ENCODE results near the gene CDK18. TPM values are rescaled to one million over a fixed set of nuclear protein-coding genes. Genes with fewer than 3 reads are reported as not detected.
A peak's percentile ranks its signal among the peaks of the same experiment; 100 is the strongest.

CDK18 gene
- total and polyA plus RNA-seq, 4 donors, result 9.7 to 21.0 (median 15.0) TPM

GRCh38 chr1:205576011-205576410, 71.5 kb downstream of the CDK18 start:
- TF ChIP-seq, protein P1, sequence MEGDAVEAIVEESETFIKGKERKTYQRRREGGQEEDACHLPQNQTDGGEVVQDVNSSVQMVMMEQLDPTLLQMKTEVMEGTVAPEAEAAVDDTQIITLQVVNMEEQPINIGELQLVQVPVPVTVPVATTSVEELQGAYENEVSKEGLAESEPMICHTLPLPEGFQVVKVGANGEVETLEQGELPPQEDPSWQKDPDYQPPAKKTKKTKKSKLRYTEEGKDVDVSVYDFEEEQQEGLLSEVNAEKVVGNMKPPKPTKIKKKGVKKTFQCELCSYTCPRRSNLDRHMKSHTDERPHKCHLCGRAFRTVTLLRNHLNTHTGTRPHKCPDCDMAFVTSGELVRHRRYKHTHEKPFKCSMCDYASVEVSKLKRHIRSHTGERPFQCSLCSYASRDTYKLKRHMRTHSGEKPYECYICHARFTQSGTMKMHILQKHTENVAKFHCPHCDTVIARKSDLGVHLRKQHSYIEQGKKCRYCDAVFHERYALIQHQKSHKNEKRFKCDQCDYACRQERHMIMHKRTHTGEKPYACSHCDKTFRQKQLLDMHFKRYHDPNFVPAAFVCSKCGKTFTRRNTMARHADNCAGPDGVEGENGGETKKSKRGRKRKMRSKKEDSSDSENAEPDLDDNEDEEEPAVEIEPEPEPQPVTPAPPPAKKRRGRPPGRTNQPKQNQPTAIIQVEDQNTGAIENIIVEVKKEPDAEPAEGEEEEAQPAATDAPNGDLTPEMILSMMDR (IDR thresholded peaks at IDR 0.05; ENCODE audit: control extremely low read depth, extremely low read depth), result no peak
- peaks cover 0 to 10% (median 0%) of the 10 kb centered on the region in 5 donors for H3K4me1 ChIP-seq (ENCODE audit: control insufficient read depth in 5 of 5, insufficient read depth in 5 of 5, low read length in 5 of 5)
- DNase-seq, result no peak
- H3K4me3 ChIP-seq, result no peak overlapping the region
- H3K9me3 ChIP-seq (ENCODE audit: control insufficient read depth in 4 of 4, insufficient read depth in 3 of 4, low read length in 3 of 4), result no peaks in the 10 kb centered on the region
- no peak for ATAC-seq (ENCODE audit: insufficient read depth, low FRiP score)
- H3K9ac ChIP-seq (ENCODE audit: insufficient read depth in 1 of 2, low read length in 2 of 2), result no peak overlapping the region
- H3K36me3 ChIP-seq (ENCODE audit: control insufficient read depth in 4 of 4, insufficient read depth in 4 of 4, low read length in 4 of 4), result no peaks in the 10 kb centered on the region
- no peak overlapping the region for H3K27ac ChIP-seq (ENCODE audit: low read depth in 1 of 2, low read length in 1 of 2)
- peaks cover 0 to 21% (median 17%) of the 10 kb centered on the region in 3 donors for H3K27me3 ChIP-seq (ENCODE audit: control insufficient read depth in 3 of 3, insufficient read depth in 3 of 3, low read length in 2 of 3)
- 75 to 79% methylated on average over 3 of the region's 3 CpGs for WGBS, 2 donors

DNA sequence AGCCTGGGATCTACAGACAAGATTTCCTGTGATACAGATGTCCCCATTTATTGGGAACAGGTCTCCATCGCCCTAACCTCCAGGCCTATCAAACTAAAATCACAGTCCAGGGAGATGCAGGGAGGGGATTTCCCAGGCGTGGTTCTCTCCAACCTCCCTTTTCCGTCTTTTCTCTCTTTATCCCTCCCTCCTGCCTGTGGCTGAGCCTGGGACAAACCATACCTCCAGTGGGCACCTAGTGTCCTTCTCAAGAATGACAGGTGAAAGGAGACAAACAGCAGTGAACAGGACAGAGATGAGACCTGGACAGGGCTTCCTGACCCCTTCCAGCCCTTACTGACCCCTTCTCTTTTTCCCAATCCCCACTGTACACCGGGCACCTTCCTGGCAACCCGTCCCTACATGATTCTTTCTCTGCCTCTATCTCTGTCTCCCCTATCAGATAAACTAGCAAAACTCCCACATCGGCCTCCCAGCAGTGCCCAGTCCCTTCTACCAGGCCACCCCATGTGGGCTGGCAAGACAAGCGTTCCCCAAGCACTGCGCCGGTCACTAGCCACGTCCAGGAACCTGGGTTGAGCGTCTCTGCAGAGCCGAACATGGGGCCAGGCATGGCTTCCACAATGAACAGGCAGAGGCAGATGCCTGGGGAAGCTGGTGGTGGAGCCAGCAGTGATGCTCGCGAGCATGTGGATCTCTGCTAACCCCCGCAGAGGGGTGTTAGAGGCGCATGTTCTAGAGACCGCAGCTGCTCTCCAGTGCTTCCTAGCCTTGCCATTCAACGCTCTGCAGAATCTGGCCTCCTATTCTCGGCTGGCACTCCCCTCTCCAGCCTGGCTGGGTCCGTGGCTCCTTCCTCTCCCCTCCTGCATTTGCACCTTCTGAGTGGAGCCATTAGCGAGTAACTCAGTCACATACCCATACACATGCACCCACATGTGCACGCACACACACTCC, 72.6 kb downstream of the CDK18 start:
- Histone ChIP-seq H3K36me3 (ENCODE audit: control insufficient read depth in 4 of 4, insufficient read depth in 4 of 4, low read length in 4 of 4) (no peaks in the 10 kb centered on the region), H3K4me1 (ENCODE audit: control insufficient read depth in 5 of 5, insufficient read depth in 5 of 5, low read length in 5 of 5) (peaks cover 0 to 12% (median 0%) of the 10 kb centered on the region in 5 donors), H3K27me3 (ENCODE audit: control insufficient read depth in 3 of 3, insufficient read depth in 3 of 3, low read length in 2 of 3) (peaks cover 0 to 11% (median 8%) of the 10 kb centered on the region in 3 donors), H3K9me3 (ENCODE audit: control insufficient read depth in 4 of 4, insufficient read depth in 3 of 4, low read length in 3 of 4) (no peaks in the 10 kb centered on the region), H3K9ac (ENCODE audit: insufficient read depth in 1 of 2, low read length in 2 of 2) (no peak overlapping the region), H3K4me3 (no peak overlapping the region), H3K27ac (ENCODE audit: low read depth in 1 of 2, low read length in 1 of 2) (no peak overlapping the region)
- TF ChIP-seq, protein P1 (IDR thresholded peaks at IDR 0.05; ENCODE audit: control extremely low read depth, extremely low read depth), result no peak
- ATAC-seq (ENCODE audit: insufficient read depth, low FRiP score) (no peak), DNase-seq (no peak)
- WGBS, 2 donors, result 81 to 88% methylated on average over 22 of the region's 22 CpGs

- H3K36me3 ChIP-seq (ENCODE audit: control insufficient read depth in 4 of 4, insufficient read depth in 4 of 4, low read length in 4 of 4), result no peaks in the 10 kb centered on the region
- H3K9ac ChIP-seq (ENCODE audit: insufficient read depth in 1 of 2, low read length in 2 of 2), result no peak overlapping the region
- no peaks in the 10 kb centered on the region for H3K9me3 ChIP-seq (ENCODE audit: control insufficient read depth in 4 of 4, insufficient read depth in 3 of 4, low read length in 3 of 4)
- H3K4me3 ChIP-seq, result no peak overlapping the region
- peak overlapping the region in 1 of 2 donors; percentile 18 for H3K27ac ChIP-seq (ENCODE audit: low read depth in 1 of 2, low read length in 1 of 2)
- DNase-seq (no peak), ATAC-seq (ENCODE audit: insufficient read depth, low FRiP score) (no peak)
- H3K27me3 ChIP-seq (ENCODE audit: control insufficient read depth in 3 of 3, insufficient read depth in 3 of 3, low read length in 2 of 3), result peaks cover 0 to 5% (median 0%) of the 10 kb centered on the region in 3 donors
- WGBS, 2 donors, result 74 to 79% methylated on average over 13 of the region's 13 CpGs
- H3K4me1 ChIP-seq (ENCODE audit: control insufficient read depth in 5 of 5, insufficient read depth in 5 of 5, low read length in 5 of 5), result peaks cover 0 to 20% (median 5%) of the 10 kb centered on the region in 5 donors
- TF ChIP-seq, protein P1 (IDR thresholded peaks at IDR 0.05; ENCODE audit: control extremely low read depth, extremely low read depth), result no peak
Measured at GRCh38 chr1:205577874-205578658, 73.6 kb downstream of the CDK18 start.

Measured in lung (tissue), 12 donors.